Activated CD8-positive, alpha-beta memory T cell treated with anti-CD3 and anti-CD28 coated beads, Interleukin-2, amount 50 U/mL, for 4 hours (primary cell): Measurements from ENCODE around the gene USP3.

Experiments
- DNase-seq: peaks from one replicate; pipeline ENCODE4 v3.0.0-alpha.2; 2020

Gene USP3

GRCh38 chr15:63545520-63545919 lies 41.1 kb downstream of the USP3 start:
- no peak for DNase-seq

GRCh38 chr15:63551400-63551799 lies 47.0 kb downstream of the USP3 start:
- DNase-seq: no peak

GRCh38 chr15:63553388-63553791 lies 49.0 kb downstream of the USP3 start:
- no peak for DNase-seq

GRCh38 chr15:63554337-63554927 lies 50.0 kb downstream of the USP3 start:
- no peak for DNase-seq

GRCh38 chr15:63555507-63555906 lies 51.1 kb downstream of the USP3 start:
- no peak for DNase-seq

GRCh38 chr15:63556246-63556645 lies 51.9 kb downstream of the USP3 start:
- no peak for DNase-seq

- no peak for DNase-seq
Measured at GRCh38 chr15:63556736-63557135, 52.3 kb downstream of the USP3 start.

- no peak for DNase-seq
Measured at GRCh38 chr15:63559753-63560152, 55.4 kb downstream of the USP3 start.

GRCh38 chr15:63560741-63561448 lies 56.5 kb downstream of the USP3 start:
- DNase-seq: no peak

- DNase-seq: no peak
Measured at GRCh38 chr15:63564093-63564492, 59.7 kb downstream of the USP3 start.

GRCh38 chr15:63565536-63566186 lies 61.3 kb downstream of the USP3 start:
- DNase-seq: no peak

- no peak for DNase-seq
Measured at GRCh38 chr15:63572749-63573464, 68.5 kb downstream of the USP3 start.

- no peak for DNase-seq
Measured at GRCh38 chr15:63573533-63573932, 69.1 kb downstream of the USP3 start.

GRCh38 chr15:63575312-63575711 lies 70.9 kb downstream of the USP3 start:
- no peak for DNase-seq

- no peak for DNase-seq
Measured at GRCh38 chr15:63576441-63576840, 72.0 kb downstream of the USP3 start.

GRCh38 chr15:63582179-63582578 lies 77.8 kb downstream of the USP3 start:
- no peak for DNase-seq

- no peak for DNase-seq
Measured at GRCh38 chr15:63582718-63583426, 78.5 kb downstream of the USP3 start.

- no peak for DNase-seq
Measured at GRCh38 chr15:63586790-63587189, 82.4 kb downstream of the USP3 start.

GRCh38 chr15:63587527-63587926 lies 83.1 kb downstream of the USP3 start:
- no peak for DNase-seq

- DNase-seq: no peak
Measured at GRCh38 chr15:63588826-63589225, 84.4 kb downstream of the USP3 start.

- no peak for DNase-seq
Measured at GRCh38 chr15:63593705-63594671, 89.6 kb downstream of the USP3 start.

GRCh38 chr15:63595065-63595464 lies 90.7 kb downstream of the USP3 start:
- no peak for DNase-seq
